Measurements from ENCODE around the gene KLHL14. TPM values are rescaled to one million over a fixed set of nuclear protein-coding genes. Genes with fewer than 3 reads are reported as not detected.
A peak's percentile ranks its signal among the peaks of the same experiment; 100 is the strongest.

The KLHL14 gene
- total RNA-seq, 6 donors from 2014 or later: 0.20 to 0.49 (median 0.44) TPM; not detected in 3

- H3K27me3 ChIP-seq: no peaks in the 10 kb centered on the region
- H3K36me3 ChIP-seq: no peaks in the 10 kb centered on the region
- ATAC-seq (ENCODE audit: low FRiP score in 2 of 2) (no peak), DNase-seq (no peak)
- H3K27ac ChIP-seq: no peak overlapping the region
- H3K4me3 ChIP-seq: peak overlapping the region in 3 of 4 donors; percentile 2 to 23 (median 23)
- TF ChIP-seq POLR2AphosphoS5 (IDR thresholded peaks at IDR 0.05) (no peak), POLR2A (IDR thresholded peaks at IDR 0.05) (no peak), EP300 (IDR thresholded peaks at IDR 0.05) (no peak), CTCF (IDR thresholded peaks at IDR 0.05) (no peak)
- WGBS, 2 donors: 68 to 76% methylated on average over 9 of the region's 9 CpGs
- no peaks in the 10 kb centered on the region for H3K9me3 ChIP-seq
- H3K4me1 ChIP-seq: no peaks in the 10 kb centered on the region
These were observed 42.2 kb downstream of the KLHL14 start for GRCh38 chr18:32730620-32731091.

- Histone ChIP-seq H3K4me3 (peak overlapping the region in 2 of 4 donors; percentile 23), H3K36me3 (no peaks in the 10 kb centered on the region), H3K4me1 (no peaks in the 10 kb centered on the region), H3K27ac (no peak overlapping the region), H3K9me3 (no peaks in the 10 kb centered on the region), H3K27me3 (no peaks in the 10 kb centered on the region)
- TF ChIP-seq CTCF (IDR thresholded peaks at IDR 0.05): no peak
- TF ChIP-seq POLR2AphosphoS5 (IDR thresholded peaks at IDR 0.05): no peak
- TF ChIP-seq EP300 (IDR thresholded peaks at IDR 0.05): no peak
- TF ChIP-seq POLR2A (IDR thresholded peaks at IDR 0.05): no peak
- ATAC-seq (ENCODE audit: low FRiP score in 2 of 2): no peak
- WGBS, 2 donors: 60 to 65% methylated on average over 2 of the region's 2 CpGs
- no peak for DNase-seq
These were observed 42.8 kb downstream of the KLHL14 start for GRCh38 chr18:32730068-32730467.

GRCh38 chr18:32724071-32724749 lies 48.6 kb downstream of the KLHL14 start:
- ATAC-seq (ENCODE audit: low FRiP score in 2 of 2) (no peak), DNase-seq (no peak)
- TF ChIP-seq POLR2A (IDR thresholded peaks at IDR 0.05) (no peak), POLR2AphosphoS5 (IDR thresholded peaks at IDR 0.05) (no peak), CTCF (IDR thresholded peaks at IDR 0.05) (no peak), EP300 (IDR thresholded peaks at IDR 0.05) (no peak)
- Histone ChIP-seq H3K4me1 (no peaks in the 10 kb centered on the region), H3K27ac (no peak overlapping the region), H3K4me3 (no peak overlapping the region), H3K9me3 (no peaks in the 10 kb centered on the region), H3K36me3 (no peaks in the 10 kb centered on the region), H3K27me3 (no peaks in the 10 kb centered on the region)
- WGBS, 2 donors: 62 to 63% methylated on average over 3 of the region's 3 CpGs

GRCh38 chr18:32722279-32722678 lies 50.5 kb downstream of the KLHL14 start:
- no peaks in the 10 kb centered on the region for H3K27me3 ChIP-seq
- no peak for DNase-seq
- H3K27ac ChIP-seq: no peak overlapping the region
- WGBS, 2 donors: 71 to 72% methylated on average over 3 of the region's 3 CpGs
- H3K36me3 ChIP-seq: no peaks in the 10 kb centered on the region
- H3K4me3 ChIP-seq: no peak overlapping the region
- no peaks in the 10 kb centered on the region for H3K4me1 ChIP-seq
- TF ChIP-seq EP300 (IDR thresholded peaks at IDR 0.05) (no peak), POLR2A (IDR thresholded peaks at IDR 0.05) (no peak), CTCF (IDR thresholded peaks at IDR 0.05) (no peak), POLR2AphosphoS5 (IDR thresholded peaks at IDR 0.05) (no peak)
- no peaks in the 10 kb centered on the region for H3K9me3 ChIP-seq
- no peak for ATAC-seq (ENCODE audit: low FRiP score in 2 of 2)

- no peaks in the 10 kb centered on the region for H3K27me3 ChIP-seq
- no peaks in the 10 kb centered on the region for H3K9me3 ChIP-seq
- no peaks in the 10 kb centered on the region for H3K36me3 ChIP-seq
- no peak overlapping the region for H3K27ac ChIP-seq
- no peak overlapping the region for H3K4me3 ChIP-seq
- ATAC-seq (ENCODE audit: low FRiP score in 2 of 2) (no peak), DNase-seq (no peak)
- no peaks in the 10 kb centered on the region for H3K4me1 ChIP-seq
- WGBS, 2 donors: 87 to 94% methylated on average over 4 of the region's 4 CpGs
- TF ChIP-seq EP300 (IDR thresholded peaks at IDR 0.05) (no peak), CTCF (IDR thresholded peaks at IDR 0.05) (no peak), POLR2AphosphoS5 (IDR thresholded peaks at IDR 0.05) (no peak), POLR2A (IDR thresholded peaks at IDR 0.05) (no peak)
These were observed 55.7 kb downstream of the KLHL14 start for GRCh38 chr18:32717126-32717525.
